GM19467 (cell line): Measurements from ENCODE around the gene PGM3.
A peak's percentile ranks its signal among the peaks of the same experiment; 100 is the strongest.
"Not testable (repeated sequence)": the region's sequence is repeated elsewhere in the genome, so short reads cannot be mapped to it uniquely, and the experiment has no call there.

Experiments used
- ATAC-seq: cut with Tn5 transposase; IDR thresholded peaks from one replicate; pipeline ENCODE4 v1.9.1; 2021; ENCODE audit warnings: mild to moderate bottlenecking, moderate library complexity; ENCODE audit not compliant: unreplicated experiment

The PGM3 gene

GRCh38 chr6:83192871-83193746, at the start of gene PGM3, which contains the start of gene RWDD2A:
Gene PGM3 (minus strand): TSS chr6:83193265. CDS start chr6:83191012, 2,253 bp downstream.
Gene RWDD2A (plus strand): TSS chr6:83193357. CDS start chr6:83194452, 1,095 bp downstream.
- ATAC-seq, result peak; percentile 97

- no peak for ATAC-seq
Measured at GRCh38 chr6:83231146-83231545, 38.1 kb upstream of the PGM3 start.

GRCh38 chr6:83226517-83226916, 33.5 kb upstream of the PGM3 start:
- ATAC-seq, result no peak

GRCh38 chr6:83221889-83222479, 28.9 kb upstream of the PGM3 start:
- ATAC-seq, result no peak

GRCh38 chr6:83221276-83221675, 28.2 kb upstream of the PGM3 start:
- ATAC-seq, result no peak

GRCh38 chr6:83220121-83220520, 27.1 kb upstream of the PGM3 start:
- no peak for ATAC-seq

- ATAC-seq, result no peak
Measured at GRCh38 chr6:83218646-83219045, 25.6 kb upstream of the PGM3 start.

- ATAC-seq, result no peak
Measured at GRCh38 chr6:83216806-83217205, 23.7 kb upstream of the PGM3 start.

- ATAC-seq, result peak; percentile 99
Measured at GRCh38 chr6:83215131-83216047, 22.3 kb upstream of the PGM3 start.

GRCh38 chr6:83202031-83202430, 9.0 kb upstream of the PGM3 start:
- no peak for ATAC-seq

GRCh38 chr6:83199863-83200225, 6.8 kb upstream of the PGM3 start:
- ATAC-seq, result no peak

- ATAC-seq, result no peak
Measured at GRCh38 chr6:83199173-83199862, 6.3 kb upstream of the PGM3 start.

- ATAC-seq, result no peak
Measured at GRCh38 chr6:83198486-83199172, 5.6 kb upstream of the PGM3 start.

- ATAC-seq, result no peak
Measured at GRCh38 chr6:83193747-83194566, 892 bp upstream of the PGM3 start.

- ATAC-seq, result no peak
Measured at GRCh38 chr6:83192456-83192855, 609 bp downstream of the PGM3 start.

GRCh38 chr6:83191974-83192373, 1.1 kb downstream of the PGM3 start:
- ATAC-seq, result not testable (repeated sequence)

- no peak for ATAC-seq
Measured at GRCh38 chr6:83190626-83191025, 2.4 kb downstream of the PGM3 start.

- no peak for ATAC-seq
Measured at GRCh38 chr6:83188501-83188900, 4.6 kb downstream of the PGM3 start.

- ATAC-seq, result no peak
Measured at GRCh38 chr6:83185096-83185495, 8.0 kb downstream of the PGM3 start.
